Activated CD8-positive, alpha-beta T cell treated with anti-CD3 and anti-CD28 coated beads for 36 hours (primary cell): ENCODE results near the gene SYT17. TPM values are rescaled to one million over a fixed set of nuclear protein-coding genes. Genes with fewer than 3 reads are reported as not detected.
"Not testable (repeated sequence)": the region's sequence is repeated elsewhere in the genome, so short reads cannot be mapped to it uniquely, and the experiment has no call there.

Source experiments
- ATAC-seq: fragments of 200-7000 bp; cut with Tn5 transposase; one replicate; pipeline ENCODE4 v1.10.0; 2021; ENCODE audit warnings: mild to moderate bottlenecking, moderate library complexity
- CTCF ChIA-PET: fragments of 350-600 bp; sonication (Branson Sonifier 250); formaldehyde crosslinking; loops from one replicate; lab custom pipeline; 2021; ENCODE audit warnings: antibody characterized with exemption; lab: Charles Lee
- POLR2A ChIA-PET: fragments of 350-600 bp; sonication (Branson Sonifier 250); formaldehyde crosslinking; loops from one replicate; lab custom pipeline; 2021; ENCODE audit warnings: antibody characterized with exemption; lab: Charles Lee
- DNase-seq: peaks from one replicate; pipeline ENCODE4 v3.0.0-alpha.2; 2020
- H3K27ac Mint-ChIP-seq: one replicate; pipeline ENCODE4 v1.8.0; 2021; ENCODE audit warnings: mild to moderate bottlenecking, mixed read lengths
- H3K27me3 Mint-ChIP-seq: one replicate; pipeline ENCODE4 v1.8.0; 2021; ENCODE audit warnings: mixed read lengths
- H3K36me3 Mint-ChIP-seq: one replicate; pipeline ENCODE4 v1.8.0; 2021; ENCODE audit warnings: low read depth, mixed read lengths
- H3K4me1 Mint-ChIP-seq: one replicate; pipeline ENCODE4 v1.8.0; 2021; ENCODE audit warnings: low read depth, mixed read lengths
- H3K4me3 Mint-ChIP-seq: one replicate; pipeline ENCODE4 v1.8.0; 2021; ENCODE audit warnings: mild to moderate bottlenecking, moderate library complexity, mixed read lengths
- H3K9me3 Mint-ChIP-seq: one replicate; pipeline ENCODE4 v1.8.0; 2021; ENCODE audit warnings: mixed read lengths
- CTCF ChIP-seq: fragments of 200-600 bp; IDR thresholded peaks from one replicate; pipeline ENCODE4 v1.8.0; 2022; ENCODE audit warnings: antibody characterized with exemption, mild to moderate bottlenecking
- intact Hi-C: fragments of 100-400 bp; cut with micrococcal nuclease; formaldehyde crosslinking; loops from one replicate; pipeline ENCODE4 v1.10.0; 2022
- total RNA-seq, 2 experiments: library from RNA; stranded (reverse); gene quantifications; one replicate each; pipeline ENCODE4 v1.2.3, GENCODE V29; 2021

Gene SYT17
- total RNA-seq, 2 experiments from 2014 or later, result 0.59 TPM; not detected in 1

GRCh38 chr16:19186408-19186807 is 18.4 kb downstream of the SYT17 start:
- CTCF ChIA-PET, result no interaction called here
- intact Hi-C loops, result no loop called here
- Mint-ChIP-seq H3K4me1 (peaks cover 3% of the 10 kb centered on the region), H3K4me3 (no peak overlapping the region), H3K36me3 (no peaks in the 10 kb centered on the region), H3K27me3 (no peaks in the 10 kb centered on the region), H3K9me3 (peaks cover 4% of the 10 kb centered on the region), H3K27ac (no peak overlapping the region)
- no peak for DNase-seq
- TF ChIP-seq CTCF, result no peak
- POLR2A ChIA-PET, result no interaction called here
- no peak for ATAC-seq

- H3K4me3 Mint-ChIP-seq, H3K9me3 Mint-ChIP-seq, POLR2A ChIA-PET, H3K27me3 Mint-ChIP-seq, H3K4me1 Mint-ChIP-seq, H3K27ac Mint-ChIP-seq, ATAC-seq, CTCF ChIA-PET, H3K36me3 Mint-ChIP-seq, DNase-seq, intact Hi-C loops: not testable (repeated sequence)
Measured at GRCh38 chr16:19187961-19188360, 19.9 kb downstream of the SYT17 start.

GRCh38 chr16:19188406-19188805 is 20.4 kb downstream of the SYT17 start:
- POLR2A ChIA-PET, result no interaction called here
- CTCF ChIA-PET, result no interaction called here
- Mint-ChIP-seq H3K4me3 (no peak overlapping the region), H3K36me3 (no peaks in the 10 kb centered on the region), H3K9me3 (peaks cover 4% of the 10 kb centered on the region), H3K27ac (no peak overlapping the region), H3K4me1 (peaks cover 3% of the 10 kb centered on the region), H3K27me3 (peaks cover 3% of the 10 kb centered on the region)
- no peak for TF ChIP-seq CTCF
- intact Hi-C loops, result no loop called here
- no peak for DNase-seq
- no peak for ATAC-seq

- Mint-ChIP-seq H3K27me3 (peaks cover 6% of the 10 kb centered on the region), H3K4me3 (no peak overlapping the region), H3K9me3 (peaks cover 4% of the 10 kb centered on the region), H3K27ac (no peak overlapping the region), H3K36me3 (no peaks in the 10 kb centered on the region), H3K4me1 (peaks cover 3% of the 10 kb centered on the region)
- ATAC-seq, result no peak
- POLR2A ChIA-PET, result no interaction called here
- CTCF ChIA-PET, result no interaction called here
- intact Hi-C loops, result no loop called here
- DNase-seq, result no peak
- no peak for TF ChIP-seq CTCF
Measured at GRCh38 chr16:19192865-19193264, 24.8 kb downstream of the SYT17 start.

- Mint-ChIP-seq H3K4me3 (no peak overlapping the region), H3K27ac (no peak overlapping the region), H3K36me3 (no peaks in the 10 kb centered on the region), H3K4me1 (no peaks in the 10 kb centered on the region), H3K9me3 (peaks cover 10% of the 10 kb centered on the region), H3K27me3 (peaks cover 8% of the 10 kb centered on the region)
- no peak for DNase-seq
- CTCF ChIA-PET, result no interaction called here
- POLR2A ChIA-PET, result no interaction called here
- no peak for ATAC-seq
- TF ChIP-seq CTCF, result no peak
- intact Hi-C loops, result no loop called here
Measured at GRCh38 chr16:19196871-19197270, 28.8 kb downstream of the SYT17 start.
